Endothelial cell of umbilical vein (primary cell): ENCODE data around the gene ANO9.

Experiments used
- CTCF ChIP-seq, 2 donors: IDR thresholded peaks; 1 replicate in 1 of 2; 2 replicates in 1 of 2; pipeline ENCODE4 v1.5.1; 2011; ENCODE audit warnings: low read length in 2 of 2, mild to moderate bottlenecking in 2 of 2, moderate library complexity in 2 of 2, control low read depth in 1 of 2, inconsistent platforms in 1 of 2, low read depth in 1 of 2; ENCODE audit not compliant: insufficient read depth in 1 of 2; ENCODE audit errors: extremely low read depth in 1 of 2
- EZH2 ChIP-seq: IDR thresholded peaks from 2 replicates; pipeline ENCODE4 v1.6.1; 2012; ENCODE audit warnings: borderline replicate concordance, low read depth, mild to moderate bottlenecking, moderate library complexity, low read length, inconsistent platforms; ENCODE audit not compliant: severe bottlenecking
- FOS ChIP-seq: IDR thresholded peaks from 2 replicates; pipeline ENCODE4 v1.6.1; 2011; ENCODE audit warnings: mild to moderate bottlenecking, low read length, moderate library complexity, borderline replicate concordance; ENCODE audit not compliant: insufficient read depth
- MYC ChIP-seq: IDR thresholded peaks from one replicate; pipeline ENCODE4 v1.6.1; 2011; ENCODE audit warnings: mild to moderate bottlenecking, low read depth, low read length
- POLR2A ChIP-seq: IDR thresholded peaks from 2 replicates; pipeline ENCODE4 v1.6.1; 2012; ENCODE audit warnings: low read depth, mild to moderate bottlenecking, control low read depth, low read length

- no peak for TF ChIP-seq MYC
- no peak for TF ChIP-seq POLR2A
- no peak for TF ChIP-seq CTCF (IDR thresholded peaks at IDR 0.05; ENCODE audit: extremely low read depth in 1 of 2, insufficient read depth in 1 of 2, low read depth in 1 of 2, low read length in 2 of 2)
- no peak for TF ChIP-seq FOS
- no peak for TF ChIP-seq EZH2
Observed at GRCh38 chr11:425301-425700, 16.5 kb downstream of the ANO9 start.
